ENCODE results near the gene TSPAN9.
A peak's percentile ranks its signal among the peaks of the same experiment; 100 is the strongest.

TSPAN9 gene

DNA sequence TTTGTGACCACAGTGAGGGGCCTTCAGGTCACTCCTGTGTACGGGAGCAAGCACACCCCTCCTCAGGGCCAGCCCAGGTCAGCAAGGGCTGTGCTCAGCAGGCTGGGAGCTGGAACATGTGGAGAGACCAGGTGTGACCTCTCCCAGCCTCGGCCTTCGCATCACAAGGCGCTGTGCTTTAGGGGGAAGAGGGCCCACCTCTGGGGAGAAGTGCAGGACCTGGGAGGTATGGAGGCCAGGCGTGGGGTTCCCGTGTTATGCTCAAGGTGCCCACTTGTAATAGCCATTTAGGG, 219.2 kb downstream of the TSPAN9 start:
- no peak for DNase-seq (ENCODE audit: low read depth)

DNA sequence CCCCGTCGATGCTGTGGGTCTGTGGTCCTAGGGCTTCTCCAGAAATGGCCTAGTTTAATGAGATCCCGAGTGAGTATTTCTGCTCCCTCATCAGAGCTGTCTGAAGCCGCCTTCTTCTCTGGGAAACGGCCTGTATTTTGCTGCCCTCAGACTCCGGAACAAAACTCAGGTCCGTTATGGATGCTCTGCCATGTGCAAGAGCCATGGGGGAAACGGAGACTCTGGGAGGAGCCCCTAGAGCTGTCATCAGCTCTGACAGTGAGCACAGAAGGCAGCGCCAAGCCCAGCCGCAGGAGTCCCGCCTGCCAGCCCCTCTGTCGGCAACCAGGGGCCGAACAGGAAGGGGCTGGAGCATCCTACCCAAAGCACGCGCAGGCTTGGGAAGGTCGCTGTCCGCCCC, 221.4 kb downstream of the TSPAN9 start:
- no peak for DNase-seq (ENCODE audit: low read depth)

DNA sequence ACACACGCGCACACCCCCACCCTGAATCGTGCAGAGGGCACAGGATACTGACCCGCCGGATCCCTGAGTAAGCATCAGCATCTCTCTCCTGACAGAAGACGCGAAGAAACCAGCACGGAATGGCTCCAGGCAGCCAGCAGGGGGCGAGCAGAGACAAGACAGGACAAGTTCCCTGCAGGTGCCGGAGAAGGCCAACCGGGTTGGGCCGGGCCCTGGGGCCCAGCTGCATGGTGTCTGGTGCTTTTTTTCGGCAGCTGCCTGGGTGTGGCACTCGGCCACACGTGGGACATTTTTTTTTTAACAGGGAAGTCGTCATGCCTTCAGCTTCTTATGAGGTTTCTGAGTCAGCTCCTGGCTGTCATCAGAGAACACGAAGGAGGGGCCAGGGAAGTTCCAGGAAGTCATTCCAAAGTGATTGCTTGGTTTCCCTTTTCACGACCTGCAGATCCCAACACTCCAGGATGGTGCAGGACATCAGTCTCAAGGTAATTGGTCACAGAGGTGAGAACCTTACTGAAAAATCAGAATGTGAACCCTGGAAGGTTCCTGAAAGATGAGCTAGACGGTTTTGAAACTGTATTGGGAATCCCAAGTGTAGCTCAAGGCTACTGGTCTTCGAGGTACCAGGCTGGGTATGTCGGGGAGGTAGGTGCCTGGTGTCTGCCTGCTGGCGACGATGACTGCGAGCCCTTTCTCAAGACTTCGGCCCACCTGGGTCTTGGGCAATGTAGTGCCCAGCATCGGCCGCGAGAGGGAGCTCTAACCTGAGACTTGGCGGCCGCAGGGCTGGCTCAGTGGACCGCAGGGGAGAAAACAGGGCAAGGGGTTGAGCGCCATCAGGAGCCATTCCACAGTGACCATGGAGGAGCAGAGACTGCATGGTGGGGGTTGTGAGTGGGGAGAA, 223.0 kb downstream of the TSPAN9 start:
- DNase-seq (ENCODE audit: low read depth) = peak; percentile 63

DNA sequence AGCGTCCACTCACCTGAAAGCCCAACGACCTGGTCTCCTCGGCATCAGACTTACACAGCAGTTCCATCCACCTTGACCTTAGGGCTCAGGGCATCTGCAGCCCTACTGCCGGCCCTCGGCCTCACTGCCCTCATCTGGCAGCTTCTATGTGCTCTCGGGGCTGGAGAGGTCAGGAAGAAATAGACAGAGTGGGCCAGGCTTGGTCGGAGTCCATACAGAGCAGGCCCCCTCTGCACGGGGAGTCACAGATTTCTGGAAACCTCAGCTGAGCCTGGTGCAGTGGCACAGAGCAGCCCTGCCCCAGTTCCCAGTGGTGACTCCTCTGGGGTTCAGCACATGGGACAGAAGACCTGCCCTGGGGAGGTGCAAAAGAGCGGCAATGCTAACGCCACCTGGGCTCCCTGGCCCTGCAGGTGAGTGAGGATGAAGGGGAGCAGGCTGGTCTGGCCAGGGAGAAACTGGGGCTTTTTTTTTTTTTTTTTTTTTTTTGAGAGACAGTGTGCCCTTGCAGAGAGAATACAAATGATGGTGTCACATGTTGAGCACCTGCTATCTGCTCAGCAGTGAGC, 223.7 kb downstream of the TSPAN9 start:
- no peak for DNase-seq (ENCODE audit: low read depth)

DNA sequence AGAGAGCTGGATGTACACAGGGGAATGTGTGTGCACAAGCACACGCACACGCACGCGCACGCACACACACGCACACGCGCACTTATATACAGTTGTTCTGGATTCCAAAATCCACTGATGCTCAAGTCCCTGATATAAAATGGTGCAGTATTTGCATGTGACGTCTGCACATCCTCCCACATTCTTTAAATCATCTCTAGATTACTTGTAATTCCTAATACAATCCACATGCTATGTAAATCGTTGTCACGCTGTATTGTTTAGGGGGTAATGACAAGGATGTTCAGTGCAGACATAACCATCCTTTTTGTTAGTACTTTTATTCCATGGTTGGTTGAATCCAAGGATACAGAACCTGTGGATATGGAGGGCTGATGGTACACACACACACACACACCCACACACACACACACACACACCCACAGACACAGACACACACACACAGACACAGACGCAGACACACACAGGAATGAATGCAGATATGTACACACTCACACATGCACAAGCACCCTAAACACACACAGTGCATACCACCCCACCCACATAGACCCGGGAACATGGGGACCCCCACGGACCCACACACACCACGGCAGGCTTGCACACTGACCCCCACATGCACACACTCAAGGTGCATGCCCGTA, 225.3 kb downstream of the TSPAN9 start:
- DNase-seq (ENCODE audit: low read depth) = no peak

DNA sequence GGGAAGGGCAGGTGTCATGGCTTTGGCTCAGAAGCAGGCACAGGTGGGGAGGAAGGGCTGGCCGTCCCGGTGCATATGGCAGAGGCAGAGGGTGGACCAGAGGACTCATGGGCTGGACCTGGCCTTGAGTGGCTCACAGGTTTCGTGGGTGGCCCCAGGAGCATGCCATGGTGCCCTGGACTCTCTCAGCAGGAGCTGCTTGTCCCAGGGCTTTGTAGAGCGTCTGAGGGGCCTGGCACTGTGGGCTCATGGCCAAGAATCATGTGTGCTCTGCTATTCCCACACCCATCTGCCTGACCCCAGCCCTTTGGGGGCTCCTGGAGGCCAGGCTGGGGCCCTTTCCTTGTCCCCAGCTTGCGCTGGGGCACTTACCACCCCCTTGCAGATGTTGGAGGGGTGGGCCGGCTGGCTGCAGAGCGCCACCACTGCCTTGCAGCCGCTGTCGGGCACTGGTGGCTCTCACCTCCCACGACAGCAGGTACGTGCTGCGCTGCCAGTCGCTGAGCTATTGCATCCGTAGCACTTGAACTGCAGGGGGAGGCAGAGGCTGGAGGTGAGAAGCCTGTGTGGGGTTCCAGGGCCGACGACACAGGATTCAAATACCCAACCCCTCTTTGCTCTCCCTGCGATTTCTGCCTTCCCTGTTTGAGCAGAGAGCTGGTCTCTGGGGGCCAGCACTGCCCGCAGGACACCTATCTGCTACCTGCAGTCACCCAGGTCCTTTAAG, 226.4 kb downstream of the TSPAN9 start:
- DNase-seq (ENCODE audit: low read depth) = no peak

DNA sequence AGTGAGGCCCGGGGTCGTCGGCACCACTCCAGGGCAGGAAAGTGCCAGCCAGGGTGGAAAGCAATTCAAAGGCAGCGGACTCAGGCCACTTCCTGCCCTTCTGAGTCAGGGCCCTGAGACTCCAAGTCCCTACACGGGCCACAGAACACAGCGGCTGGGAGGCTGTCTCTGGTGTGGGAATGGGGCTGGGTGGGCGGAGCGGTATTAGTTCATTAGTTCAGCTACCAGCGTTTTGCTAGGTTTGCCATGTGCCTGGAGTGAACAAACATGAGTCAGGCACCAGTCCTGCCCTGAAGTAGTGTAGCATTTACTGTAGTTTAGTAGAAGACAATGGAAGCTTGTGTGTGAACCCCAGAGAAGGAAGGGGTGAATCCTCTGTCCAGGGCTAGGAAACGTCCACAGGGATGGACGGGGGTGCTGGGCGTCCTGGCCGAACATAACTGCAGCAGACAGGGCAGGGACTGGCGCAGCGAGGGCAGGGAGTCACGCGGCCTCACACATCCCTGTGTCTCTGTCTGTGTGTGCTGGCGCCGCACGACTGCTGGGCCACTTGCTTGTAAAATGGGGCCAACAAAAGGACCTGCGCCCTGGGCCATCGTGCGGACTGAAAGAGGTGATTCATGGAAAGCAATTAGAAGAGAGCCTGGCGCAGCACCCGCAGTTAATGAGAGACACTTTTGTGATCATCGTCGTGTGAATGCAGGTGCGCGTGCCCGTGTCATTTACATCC, 227.4 kb downstream of the TSPAN9 start:
- DNase-seq (ENCODE audit: low read depth) = no peak

DNA sequence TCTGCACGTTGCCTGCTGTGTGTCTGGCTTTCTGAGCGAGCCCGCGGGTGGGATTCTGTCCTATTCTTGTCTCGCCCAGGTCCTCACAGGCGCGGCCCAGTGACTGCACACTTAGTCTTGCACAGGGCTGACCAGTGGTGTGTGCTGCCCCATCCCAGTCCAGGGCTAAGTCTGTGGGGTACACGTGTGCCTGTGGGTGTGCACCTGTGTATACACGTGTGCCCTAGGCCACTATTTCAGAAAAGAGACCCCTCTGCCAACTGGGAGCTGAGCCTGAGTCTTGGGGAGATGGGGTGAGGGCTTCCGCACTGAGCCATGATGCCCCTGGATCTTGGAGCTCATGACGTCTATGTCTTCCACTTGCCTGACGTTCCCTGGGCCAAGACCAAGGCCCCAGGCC, 228.3 kb downstream of the TSPAN9 start:
- no peak for DNase-seq (ENCODE audit: low read depth)

DNA sequence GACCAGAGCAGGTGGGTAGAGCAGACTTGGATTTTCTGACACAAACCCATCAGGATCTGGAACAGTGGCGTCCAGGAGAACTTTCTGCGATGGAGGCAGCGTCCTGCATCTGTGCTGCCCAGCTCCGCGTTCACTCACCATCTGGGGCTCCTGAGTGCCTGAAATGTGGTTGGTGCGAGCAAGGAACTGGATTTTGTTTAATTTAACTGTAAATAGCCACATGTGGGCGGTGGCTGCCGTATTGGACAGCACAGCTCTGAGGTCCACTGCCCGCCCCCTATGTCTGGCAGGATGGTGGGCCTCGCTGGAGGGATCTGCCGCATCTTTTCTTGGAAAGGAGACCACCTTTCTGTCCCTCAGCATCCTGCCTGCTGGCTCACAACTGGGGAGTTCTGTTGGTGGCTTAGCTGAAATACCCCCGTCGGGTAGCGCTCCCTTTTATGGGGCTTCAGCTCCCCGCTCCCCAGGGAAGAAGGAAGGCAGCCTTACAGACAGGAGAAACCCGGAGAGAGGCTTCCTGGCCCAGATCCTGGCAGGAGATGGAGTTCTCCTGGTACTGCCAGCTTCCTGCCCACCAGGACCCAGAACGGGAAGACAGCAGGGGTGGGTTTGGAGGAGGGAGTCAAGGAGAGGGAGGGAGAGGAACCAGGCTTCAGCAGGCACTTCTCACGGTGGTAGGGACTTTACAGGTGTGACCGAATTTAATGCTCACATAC, 228.9 kb downstream of the TSPAN9 start:
- no peak for DNase-seq (ENCODE audit: low read depth)

DNA sequence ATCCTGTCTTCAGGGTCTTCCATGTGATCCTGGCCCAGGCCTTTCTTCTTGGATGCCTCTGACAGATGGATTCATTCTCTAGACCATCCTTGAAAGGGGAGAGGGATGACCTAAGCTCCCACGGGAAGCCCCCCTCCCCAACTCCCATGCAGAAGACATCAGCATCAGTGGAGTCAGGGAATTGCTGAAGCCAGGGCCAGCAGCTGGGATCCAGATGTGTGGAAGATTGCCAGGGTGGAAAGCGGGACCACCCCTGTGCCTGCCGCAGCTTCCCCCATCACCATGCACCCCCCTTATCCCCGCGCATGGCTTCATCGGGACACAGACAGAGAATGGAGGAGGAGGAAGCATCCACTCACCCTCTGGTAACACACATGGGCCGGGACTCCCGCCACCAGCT, 230.2 kb downstream of the TSPAN9 start:
- DNase-seq (ENCODE audit: low read depth) = no peak

DNA sequence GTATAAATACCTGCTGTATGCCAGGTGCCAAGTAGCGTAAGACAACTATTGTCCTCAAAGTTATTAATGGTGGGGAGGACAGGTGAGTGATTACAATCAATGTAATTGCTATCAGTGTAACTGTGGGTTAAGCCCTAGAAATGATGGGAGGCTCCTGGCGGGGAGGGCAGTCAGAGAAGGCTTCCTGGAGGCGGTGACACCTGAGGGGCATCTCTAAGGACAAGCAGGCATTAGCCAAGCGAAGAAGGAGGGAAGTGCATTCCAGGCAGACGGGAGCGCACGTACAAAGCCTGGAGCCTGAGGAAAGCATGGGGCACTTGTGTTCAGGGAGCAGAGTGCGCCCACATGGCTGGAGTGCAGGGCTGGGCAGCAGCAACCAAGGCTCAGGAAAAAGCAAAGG, 230.9 kb downstream of the TSPAN9 start:
- DNase-seq (ENCODE audit: low read depth) = no peak

DNA sequence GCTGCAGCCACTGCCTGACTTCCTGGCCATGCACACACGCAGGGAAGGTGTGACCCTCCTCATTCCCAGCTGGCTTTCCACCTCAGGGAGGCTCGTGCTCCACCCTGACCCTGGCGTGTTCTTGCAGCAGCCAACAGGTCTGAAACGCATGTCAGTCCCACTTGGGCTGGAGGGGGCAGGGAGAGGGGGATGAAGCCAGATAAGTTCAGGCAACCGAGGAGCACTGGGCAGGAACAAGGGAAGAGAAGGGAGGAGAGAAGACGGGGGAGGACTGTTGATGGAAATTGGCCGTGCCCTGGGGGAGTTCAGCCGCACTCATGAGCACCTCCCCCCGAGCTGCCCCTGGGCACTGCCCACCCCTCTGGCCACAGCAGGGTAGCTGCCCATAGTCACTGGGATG, 231.4 kb downstream of the TSPAN9 start:
- DNase-seq (ENCODE audit: low read depth) = no peak

DNA sequence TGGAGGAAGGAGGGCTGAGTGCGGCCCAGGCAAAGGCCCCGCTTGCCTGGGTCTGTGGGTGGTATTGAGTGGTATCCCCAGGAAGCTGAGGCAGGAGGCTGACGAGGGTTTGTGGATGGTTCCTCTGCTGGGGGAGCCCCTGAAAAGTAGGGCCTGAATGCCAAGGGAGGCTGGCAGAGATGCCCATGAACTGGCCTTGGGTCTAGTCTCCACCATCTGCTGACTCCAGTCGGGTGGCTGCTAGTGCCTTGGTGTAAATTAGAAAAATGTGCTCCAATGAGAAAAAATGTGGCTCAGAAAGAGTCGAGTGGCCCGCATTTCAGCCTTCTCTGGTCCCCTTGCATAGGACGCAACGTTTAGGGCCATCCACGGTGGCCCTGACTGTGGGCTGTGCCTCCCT, 232.6 kb downstream of the TSPAN9 start:
- no peak for DNase-seq (ENCODE audit: low read depth)

DNA sequence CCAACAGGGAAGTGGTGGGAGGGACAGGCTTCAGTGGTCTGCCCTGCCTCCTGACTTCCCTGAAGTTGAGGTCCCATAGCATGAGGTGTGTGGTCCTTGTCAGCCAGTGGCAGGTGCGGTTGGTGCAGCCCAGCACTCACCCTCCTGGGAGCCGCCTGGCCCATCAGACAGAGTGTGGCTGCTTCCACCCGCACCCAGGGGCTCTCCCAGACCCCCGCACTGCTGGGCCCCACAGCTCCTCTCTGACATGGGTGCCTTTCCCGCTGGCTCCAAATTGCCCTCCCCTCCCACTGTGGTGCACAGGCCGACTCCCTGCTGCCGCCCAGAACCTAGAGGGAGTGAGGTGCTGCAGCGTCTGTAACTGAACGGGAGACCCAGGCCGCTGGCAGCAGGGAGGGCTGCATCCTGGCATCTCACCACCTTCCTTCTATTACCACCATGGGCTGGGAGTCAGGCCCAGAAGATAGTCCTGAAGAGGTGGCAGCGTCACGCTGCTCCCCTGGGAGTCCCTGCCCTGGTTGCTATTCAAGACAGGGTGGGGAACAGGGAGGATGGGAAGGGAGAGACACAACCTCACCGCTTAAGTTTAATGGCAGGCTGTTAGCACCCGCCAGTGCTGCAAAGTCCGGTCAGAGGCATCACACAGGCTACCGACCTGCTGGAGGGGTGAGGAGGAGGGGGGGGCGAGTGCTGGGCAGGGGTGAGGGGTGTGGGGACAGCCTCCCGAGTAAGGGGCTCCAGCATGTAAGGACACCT, 233.3 kb downstream of the TSPAN9 start:
- DNase-seq (ENCODE audit: low read depth) = no peak

DNA sequence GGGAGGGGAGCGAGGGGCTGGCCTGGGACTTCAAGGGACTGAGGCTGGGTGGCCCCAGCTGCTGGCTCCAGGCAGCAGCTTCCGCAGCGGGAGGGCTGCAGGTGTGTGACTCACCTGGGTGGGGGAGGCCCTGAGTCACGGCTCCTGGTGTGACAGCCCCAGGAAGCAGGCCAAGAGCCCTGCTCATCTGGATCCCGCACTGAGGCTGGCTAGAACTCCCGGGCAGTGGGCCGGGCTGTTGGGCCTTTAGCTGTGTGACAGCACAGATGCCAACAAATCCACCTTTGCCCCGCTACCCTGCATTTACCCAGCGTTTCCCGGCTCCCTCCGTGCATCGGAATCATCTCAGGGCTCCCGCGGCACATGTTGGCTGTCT, 233.8 kb downstream of the TSPAN9 start:
- DNase-seq (ENCODE audit: low read depth) = no peak

DNA sequence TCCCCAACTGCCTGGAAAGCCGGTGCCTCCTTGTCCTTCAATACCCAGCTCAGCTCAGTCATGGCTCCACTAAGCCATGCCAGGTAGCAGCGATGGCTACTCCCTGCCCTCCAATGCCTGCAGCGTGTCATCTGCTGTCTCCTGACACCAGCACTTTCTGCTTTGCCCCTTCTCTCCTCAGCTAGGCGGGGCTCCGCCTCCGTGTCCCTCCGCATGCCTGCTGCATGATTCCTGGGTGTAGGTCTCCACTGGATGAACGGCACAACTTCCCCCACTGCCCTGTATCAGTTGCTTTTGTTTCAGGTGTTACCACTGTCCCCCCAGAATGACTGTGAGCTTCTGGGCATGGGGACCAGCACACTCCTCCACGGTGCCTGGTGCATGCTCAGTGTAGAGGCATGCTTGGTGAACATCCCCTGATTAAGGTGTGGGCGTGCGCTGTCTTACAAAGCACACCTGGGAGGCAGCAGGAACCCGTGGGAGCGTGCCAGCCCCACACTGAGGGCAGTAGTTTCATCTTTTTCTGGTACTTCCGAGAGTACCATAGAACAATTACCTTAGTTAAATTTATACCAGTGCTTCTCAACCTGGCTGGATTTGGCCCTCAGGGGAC, 234.4 kb downstream of the TSPAN9 start:
- DNase-seq (ENCODE audit: low read depth) = no peak

DNA sequence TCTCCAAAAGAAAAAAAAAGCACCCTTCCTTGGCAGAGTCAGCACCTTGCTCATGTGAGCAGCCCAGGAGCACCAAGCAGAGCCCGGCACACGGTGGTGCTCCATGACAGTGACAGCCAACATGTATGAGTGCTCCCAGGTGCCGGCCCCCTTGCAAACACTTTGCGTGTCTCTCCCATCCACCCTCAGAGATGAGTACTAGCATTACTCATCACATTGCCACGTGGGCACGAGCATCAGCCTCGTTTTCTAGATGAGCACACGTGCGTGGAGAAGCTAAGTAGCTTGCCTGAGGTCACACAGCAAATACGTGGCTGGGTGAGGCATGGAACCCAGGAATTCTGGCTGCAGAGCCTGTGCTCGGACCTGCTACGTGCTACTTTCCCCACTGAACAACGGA, 235.9 kb downstream of the TSPAN9 start:
- no peak for DNase-seq (ENCODE audit: low read depth)

DNA sequence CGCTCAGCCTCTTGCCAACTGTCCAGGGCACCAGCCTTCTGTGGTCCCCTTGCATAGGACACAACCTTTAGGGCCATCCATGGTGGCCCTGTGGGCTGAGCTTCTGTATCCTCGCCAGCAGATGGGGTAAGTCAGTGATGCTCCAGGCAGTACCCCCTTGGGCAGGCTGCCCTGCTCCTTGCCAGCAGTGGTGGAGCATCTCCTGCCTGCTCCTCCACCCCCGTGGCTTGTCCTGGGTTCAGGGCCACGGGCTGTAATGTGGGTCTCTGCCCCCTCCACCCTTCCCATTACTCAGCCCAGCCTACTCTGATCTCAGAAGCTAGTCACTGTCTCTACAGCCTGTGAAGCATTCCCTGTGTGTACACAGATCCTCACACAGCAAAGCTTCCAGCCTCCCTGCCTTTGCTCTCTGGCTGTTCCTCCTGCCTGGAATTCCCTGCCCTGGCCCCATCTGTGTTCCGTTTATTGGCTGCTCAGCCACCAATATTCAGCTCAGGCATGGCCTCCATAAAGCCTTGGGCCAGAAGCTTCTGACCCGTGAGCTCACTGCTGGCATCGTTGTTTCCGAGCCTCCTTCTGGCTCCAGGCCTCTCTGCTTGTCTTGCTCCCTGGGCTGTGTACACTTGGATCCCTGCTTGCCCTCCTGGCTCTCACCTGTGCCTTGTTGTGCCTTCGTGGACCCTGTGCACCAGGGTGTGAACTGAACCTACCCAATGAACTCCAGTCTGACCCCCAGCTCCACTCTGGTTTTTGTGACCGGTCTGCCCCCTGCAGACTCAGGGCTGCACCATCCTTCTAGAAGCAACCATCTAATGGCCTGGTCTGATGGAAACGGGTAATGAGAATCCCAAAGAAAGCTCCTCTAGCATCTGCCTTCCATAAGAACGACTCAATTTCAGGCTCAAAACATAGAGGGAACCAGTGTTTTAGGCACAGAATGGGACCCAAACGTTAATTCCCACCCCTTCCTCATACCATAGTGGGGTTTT, 236.8 kb downstream of the TSPAN9 start:
- no peak for DNase-seq (ENCODE audit: low read depth)

DNA sequence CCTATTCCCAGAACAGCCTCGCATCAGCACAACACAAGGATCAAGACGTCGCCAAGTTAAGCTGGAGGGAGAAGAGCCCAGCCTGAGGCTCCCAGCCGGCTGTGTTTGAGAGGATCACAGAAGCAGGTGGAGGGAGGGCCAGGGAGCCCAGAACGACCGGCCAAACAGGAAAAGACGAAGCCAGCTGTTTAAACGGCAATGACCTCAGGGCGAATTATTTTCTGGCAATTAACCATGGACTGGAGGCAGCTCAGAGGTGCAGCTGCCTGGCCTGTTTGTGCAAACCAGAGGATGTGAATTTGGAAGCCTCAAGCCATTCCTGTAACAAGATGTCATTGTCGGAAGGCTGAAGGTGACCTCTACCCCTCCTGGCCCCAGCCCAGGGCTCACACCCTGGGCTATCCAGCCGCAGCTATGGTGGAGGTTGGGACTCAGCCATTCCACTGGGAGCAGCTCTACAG, 238.1 kb downstream of the TSPAN9 start:
- no peak for DNase-seq (ENCODE audit: low read depth)
